Activated effector memory CD4-positive, alpha-beta T cell treated with Interleukin-2 at 50 U/mL for 16 hours (primary cell): ENCODE results near the gene DIDO1.

Source experiments
- DNase-seq: peaks from one replicate; pipeline ENCODE4 v3.0.0-alpha.2; 2020

DIDO1 gene

GRCh38 chr20:62907384-62908317 lies 18.7 kb downstream of the DIDO1 start:
- DNase-seq = no peak

- DNase-seq = no peak
Observed at GRCh38 chr20:62906647-62907375, 19.5 kb downstream of the DIDO1 start.

GRCh38 chr20:62906209-62906608 lies 20.1 kb downstream of the DIDO1 start:
- no peak for DNase-seq

- DNase-seq = no peak
Observed at GRCh38 chr20:62905536-62906117, 20.7 kb downstream of the DIDO1 start.

DNA sequence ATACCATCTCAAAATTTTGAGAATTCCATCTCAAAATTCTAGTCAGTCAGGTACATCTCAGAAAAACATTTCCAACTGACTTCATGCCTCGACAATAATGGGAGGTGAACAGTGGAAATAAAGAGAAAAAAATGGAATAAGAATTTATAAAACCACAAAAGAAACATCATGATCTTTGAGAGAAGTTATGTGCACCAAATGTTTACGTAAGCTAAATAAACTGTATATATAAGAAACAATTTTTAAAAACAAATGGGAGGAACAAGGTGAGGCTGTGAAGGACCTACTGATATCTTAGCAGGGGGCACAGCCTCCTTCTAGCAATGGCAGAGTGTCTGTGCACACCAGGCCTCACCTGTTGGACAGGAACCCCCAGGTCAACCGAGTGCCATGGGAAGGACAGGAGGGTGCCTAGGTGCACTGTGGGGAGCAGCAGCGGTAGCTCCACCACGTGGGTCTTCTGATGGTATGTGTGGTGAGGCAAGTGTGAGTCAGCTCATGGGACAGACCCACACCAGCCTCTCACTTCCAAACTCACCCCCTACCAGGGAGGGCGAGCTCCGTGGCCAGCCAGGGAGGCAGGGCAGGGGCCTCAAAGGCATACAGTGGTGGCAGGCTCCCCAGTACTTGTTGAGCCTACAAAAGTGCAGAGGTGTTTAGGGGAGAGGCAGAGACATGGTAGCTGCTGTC lies 23.2 kb downstream of the DIDO1 start:
- DNase-seq = no peak

GRCh38 chr20:62901891-62902290 lies 24.4 kb downstream of the DIDO1 start:
- no peak for DNase-seq

GRCh38 chr20:62900692-62901584 lies 25.4 kb downstream of the DIDO1 start:
- no peak for DNase-seq

- peak; percentile 69 for DNase-seq
Observed at GRCh38 chr20:62900052-62900691, 26.1 kb downstream of the DIDO1 start.

DNA sequence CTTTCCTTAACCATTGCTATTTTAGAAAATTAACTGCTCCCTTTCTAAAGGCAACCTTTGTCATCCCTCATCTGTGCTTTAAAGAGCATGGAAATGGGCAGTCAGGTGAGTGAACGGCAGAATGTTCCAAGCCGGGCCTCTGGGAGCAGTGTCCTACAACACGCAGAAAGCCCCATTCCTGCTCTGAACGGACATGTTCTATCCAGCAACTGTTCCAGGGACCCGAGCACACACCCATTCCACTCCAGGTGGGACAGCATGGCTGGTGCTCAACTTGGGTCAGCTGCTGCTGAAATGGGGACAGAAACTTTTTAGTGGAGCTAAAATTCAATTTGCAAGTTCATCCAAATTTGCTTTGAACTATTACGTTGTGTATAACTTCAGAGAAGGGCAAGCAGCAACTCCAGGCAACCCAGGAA lies 26.7 kb downstream of the DIDO1 start:
- no peak for DNase-seq

DNA sequence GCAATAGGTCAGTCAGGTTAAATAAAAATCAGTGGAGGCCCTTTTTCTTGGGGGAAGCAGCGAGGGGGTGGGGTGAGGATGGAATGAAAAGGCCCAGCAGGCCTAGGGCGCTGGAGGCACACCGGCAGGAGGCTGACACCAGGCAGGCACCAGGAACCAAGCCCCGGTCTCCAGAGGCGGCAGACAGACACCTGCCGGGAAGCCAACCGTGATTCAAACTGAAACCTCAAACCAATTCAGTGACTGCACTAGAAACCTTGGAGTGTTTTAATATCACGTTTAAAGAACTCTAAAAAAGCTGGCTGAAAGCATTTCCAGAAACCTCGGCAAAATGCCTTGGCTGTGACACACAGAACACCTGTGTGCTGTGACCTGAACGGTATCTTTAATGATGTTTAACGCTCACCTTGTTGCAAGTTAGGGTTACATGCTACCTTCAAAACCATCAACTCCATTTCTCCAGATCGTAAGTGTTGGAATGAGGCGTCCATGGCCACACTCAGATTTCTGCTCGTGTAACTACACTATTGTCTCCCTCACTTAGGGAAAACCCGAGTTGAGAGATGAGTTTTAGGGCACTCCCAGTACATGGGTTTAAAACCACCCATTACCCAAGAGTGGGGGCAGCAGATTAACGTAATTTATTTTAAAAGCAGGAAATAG lies 27.2 kb downstream of the DIDO1 start:
- no peak for DNase-seq

- DNase-seq = no peak
Observed at GRCh38 chr20:62898093-62898964, 28.0 kb downstream of the DIDO1 start.

- DNase-seq = no peak
Observed at GRCh38 chr20:62897666-62898065, 28.6 kb downstream of the DIDO1 start.

GRCh38 chr20:62896526-62896925 lies 29.8 kb downstream of the DIDO1 start:
- no peak for DNase-seq

- no peak for DNase-seq
Observed at GRCh38 chr20:62895539-62895938, 30.8 kb downstream of the DIDO1 start.

DNA sequence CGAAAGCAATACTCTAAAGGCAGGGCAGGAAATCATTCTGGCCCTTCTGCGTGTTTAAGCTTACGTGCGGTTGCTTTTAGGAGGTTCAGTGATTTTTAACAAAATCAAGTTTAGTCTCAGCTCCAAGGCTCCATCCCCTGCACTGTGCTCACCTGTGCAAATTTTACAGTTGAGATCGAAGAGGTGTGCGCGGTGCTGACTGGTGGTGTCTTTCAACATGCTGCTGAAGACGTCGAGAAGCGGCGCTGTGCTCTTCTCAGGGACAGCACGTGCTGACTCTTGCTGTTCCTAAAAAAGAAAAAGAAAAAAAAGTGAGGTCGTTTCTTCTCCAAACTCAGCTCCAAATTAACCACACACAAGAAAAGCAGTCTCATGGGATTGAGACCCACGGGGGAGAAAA lies 32.0 kb downstream of the DIDO1 start:
- DNase-seq = no peak

- DNase-seq = no peak
Observed at GRCh38 chr20:62893700-62894099, 32.6 kb downstream of the DIDO1 start.

GRCh38 chr20:62892348-62893304 lies 33.7 kb downstream of the DIDO1 start:
- no peak for DNase-seq

- DNase-seq = no peak
Observed at GRCh38 chr20:62891111-62891510, 35.2 kb downstream of the DIDO1 start.

DNA sequence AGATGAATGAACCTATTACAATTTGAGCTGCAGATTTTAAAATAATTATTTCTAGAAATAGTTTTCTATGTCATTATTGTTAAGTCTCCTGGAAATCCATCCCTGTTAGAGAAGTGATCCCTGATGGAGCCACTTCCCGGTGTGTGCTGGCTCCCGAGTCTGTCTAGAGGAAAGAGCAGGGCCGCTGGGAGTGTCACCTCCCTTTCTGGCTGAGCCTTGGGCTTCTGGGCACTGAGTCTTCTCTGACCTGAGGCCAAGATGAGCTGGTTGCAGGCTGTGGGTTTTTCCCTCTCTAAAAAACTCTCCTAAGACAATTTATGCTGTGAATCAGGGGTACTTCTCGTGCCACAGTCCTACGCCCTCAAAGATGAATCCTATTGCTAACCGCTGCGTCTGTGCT lies 35.9 kb downstream of the DIDO1 start:
- DNase-seq = no peak
